Neural cell (in vitro differentiated cells): ENCODE results near the gene BCAN.

Experiments
- CTCF ChIP-seq: fragments of 450-650 bp; IDR thresholded peaks from 2 replicates; pipeline ENCODE4 v1.5.1; 2014; ENCODE audit warnings: antibody characterized with exemption, mild to moderate bottlenecking, moderate library complexity; ENCODE audit not compliant: poor library complexity, severe bottlenecking
- EP300 ChIP-seq: fragments of 450-650 bp; conservative IDR thresholded peaks from 2 replicates; pipeline ENCODE4 v1.6.1; 2014; ENCODE audit warnings: antibody characterized with exemption, mild to moderate bottlenecking, moderate library complexity; ENCODE audit not compliant: poor library complexity, severe bottlenecking
- EZH2 ChIP-seq: fragments of 200-600, 300-800 bp; shearing (Covaris generic), sonication (generic); IDR thresholded peaks from 2 replicates; pipeline ENCODE4 v1.6.1; 2014; ENCODE audit warnings: antibody characterized with exemption, low read length, borderline replicate concordance, mild to moderate bottlenecking; ENCODE audit not compliant: insufficient read depth, poor library complexity, severe bottlenecking
- POLR2AphosphoS5 ChIP-seq: IDR thresholded peaks from 2 replicates; pipeline ENCODE4 v1.6.1; 2012
- RAD21 ChIP-seq: fragments of 450-650 bp; conservative IDR thresholded peaks from 2 replicates; pipeline ENCODE4 v1.6.1; 2014; ENCODE audit warnings: antibody characterized with exemption, mild to moderate bottlenecking, moderate library complexity
- REST ChIP-seq: IDR thresholded peaks from 2 replicates; pipeline ENCODE4 v1.6.1; 2012; ENCODE audit warnings: borderline replicate concordance
- SMC3 ChIP-seq: fragments of 450-650 bp; conservative IDR thresholded peaks from 2 replicates; pipeline ENCODE4 v1.6.1; 2014; ENCODE audit warnings: antibody characterized with exemption, mild to moderate bottlenecking, moderate library complexity; ENCODE audit not compliant: poor library complexity

DNA sequence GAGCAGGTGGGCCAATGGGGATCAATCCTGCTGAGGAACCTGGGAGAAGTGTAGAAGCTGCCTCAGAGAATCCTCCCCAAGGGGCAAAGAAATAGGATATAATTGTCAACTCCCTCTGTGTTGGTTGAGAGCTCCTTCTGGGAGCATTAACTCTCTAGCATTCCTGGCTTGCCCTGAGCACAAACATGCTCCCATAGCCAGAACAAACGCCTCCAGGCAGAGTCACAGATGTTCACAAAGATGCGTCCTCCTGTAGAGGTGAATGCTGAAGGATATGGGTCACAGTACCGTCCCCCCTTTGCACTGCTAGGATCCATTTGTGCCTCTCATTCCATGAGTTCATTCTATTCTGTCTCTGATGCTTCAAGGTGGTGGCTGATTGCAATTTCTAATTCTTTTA, 9.6 kb upstream of the BCAN start:
- no peak for TF ChIP-seq CTCF
- TF ChIP-seq POLR2AphosphoS5 = no peak
- no peak for TF ChIP-seq RAD21
- TF ChIP-seq EZH2 = no peak
- TF ChIP-seq EP300 = no peak
- no peak for TF ChIP-seq REST
- TF ChIP-seq SMC3 = no peak
